Right lobe of liver (tissue), 6 donors: Measurements from ENCODE around the gene VCAM1. TPM values are rescaled to one million over a fixed set of nuclear protein-coding genes. Genes with fewer than 3 reads are reported as not detected.

Source experiments
- ATAC-seq, 4 donors: fragments of 200-7000 bp; cut with Tn5 transposase; one replicate each; pipeline ENCODE4 v1.9.1; 2020; ENCODE audit warnings: mild to moderate bottlenecking in 4 of 4, moderate library complexity in 4 of 4
- DNase-seq, 3 donors: peaks; one replicate each; pipeline ENCODE4 v3.0.0-alpha.2; 2020
- H3K27ac ChIP-seq, 3 donors: fragments of 200-600 bp; one replicate each; pipeline ENCODE4 v1.8.0; 2022
- H3K27me3 ChIP-seq, 2 donors: fragments of 200-600 bp; one replicate each; pipeline ENCODE4 v1.8.0; 2022
- H3K36me3 ChIP-seq, 4 donors: fragments of 200-600 bp; sonication (generic) in 1 of 4; one replicate each; pipeline versions ENCODE4 v1.5.1 to v1.8.0; 2017 to 2022; ENCODE audit warnings: control low read depth in 1 of 4
- H3K4me1 ChIP-seq, 4 donors: fragments of 200-600 bp; sonication (generic) in 1 of 4; one replicate each; pipeline versions ENCODE4 v1.5.1 to v1.8.0; 2017 to 2022; ENCODE audit warnings: control low read depth in 1 of 4
- H3K4me3 ChIP-seq, 3 donors: fragments of 200-600 bp; one replicate each; pipeline ENCODE4 v1.8.0; 2022
- H3K9me3 ChIP-seq, 4 donors: fragments of 200-600 bp; sonication (generic) in 1 of 4; one replicate each; pipeline versions ENCODE4 v1.5.1 to v1.8.0; 2017 to 2022; ENCODE audit warnings: control low read depth in 1 of 4
- CTCF ChIP-seq, 4 donors: fragments of 200-600 bp in 3 of 4; fragments of 450-650 bp in 1 of 4; IDR thresholded peaks; one replicate each; pipeline versions ENCODE4 v1.5.1 to v1.8.0; 2016 to 2022; ENCODE audit warnings: antibody characterized with exemption in 4 of 4, mild to moderate bottlenecking in 2 of 4
- POLR2A ChIP-seq: fragments of 450-650 bp; IDR thresholded peaks from one replicate; pipeline ENCODE4 v1.6.1; 2017; ENCODE audit warnings: antibody characterized with exemption, mild to moderate bottlenecking
- WGBS: methylation state at CpG from one replicate; pipeline ENCODE4 v1.1.6; 2018; ENCODE audit warnings: low coverage, low lambda C conversion rate; ENCODE audit not compliant: insufficient coverage; ENCODE audit errors: missing lambda C conversion rate; 5-methylcytosine and 5-hydroxymethylcytosine counted together
- intact Hi-C, 2 donors: fragments of 100-400 bp; cut with DNase I; formaldehyde crosslinking; loops; one replicate each; pipeline versions ENCODE4 v1.11.2 to v1.14.1; 2022
- total RNA-seq, 6 experiments: library from RNA; depleted of rRNA in 2 of 6; stranded (reverse); fragments of >200 nt in 2 of 6; fragmentation: NEBNext Ultra II Directional in 3 of 6; extraction: Animal tissue kit (Norgen Biotek cat#: 25700) in 3 of 6; gene quantifications; one replicate each; pipeline versions ENCODE4 v1.1.0 to v1.2.4, GENCODE V29; 2016 to 2023
- donor health status: DM: no; HTN: yes; CAD: no.
- donor health status: DM: no; HTN: no; CAD: no.
- donor health status: DM: no; HTN: no; CAD: no.
- donor health status: DM: no; HTN: yes; CAD: no.
- donor health status: DM: no; HTN: yes; CAD: no.

Gene VCAM1
- total RNA-seq, 6 experiments from 2014 or later = 2.5 to 17.4 (median 11.2) TPM

DNA sequence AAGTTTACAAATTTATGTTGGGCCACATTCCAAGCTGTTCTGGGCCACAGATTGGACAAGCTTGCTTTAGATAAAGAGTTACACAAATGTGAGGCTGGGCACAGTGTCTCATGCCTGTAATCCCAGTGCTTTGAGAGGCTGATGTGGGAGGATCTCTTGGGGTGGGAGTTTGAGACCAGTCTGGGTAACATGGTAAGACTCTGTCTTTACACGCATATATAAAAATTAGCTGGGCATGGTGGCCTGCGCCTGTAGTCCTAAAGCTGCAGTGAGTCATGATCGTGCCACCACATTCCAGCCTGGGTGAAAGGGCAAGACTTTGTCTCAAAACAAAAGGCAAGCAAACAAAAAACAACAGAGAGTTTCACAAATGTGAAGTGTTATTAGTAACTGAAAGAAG is 5.9 kb upstream of the VCAM1 start:
- no peaks in the 10 kb centered on the region for H3K27me3 ChIP-seq
- peaks cover 0 to 9% (median 0%) of the 10 kb centered on the region in 4 donors for H3K4me1 ChIP-seq
- no peaks in the 10 kb centered on the region for H3K36me3 ChIP-seq
- TF ChIP-seq CTCF (IDR thresholded peaks at IDR 0.05) (no peak), POLR2A (no peak)
- DNase-seq (no peak), ATAC-seq (peak in 1 of 4 donors; percentile 32)
- WGBS = 71% methylated on average over 3 of the region's 3 CpGs
- intact Hi-C loops = no loop called here
- H3K27ac ChIP-seq = no peak overlapping the region
- H3K4me3 ChIP-seq = no peak overlapping the region
- no peaks in the 10 kb centered on the region for H3K9me3 ChIP-seq

DNA sequence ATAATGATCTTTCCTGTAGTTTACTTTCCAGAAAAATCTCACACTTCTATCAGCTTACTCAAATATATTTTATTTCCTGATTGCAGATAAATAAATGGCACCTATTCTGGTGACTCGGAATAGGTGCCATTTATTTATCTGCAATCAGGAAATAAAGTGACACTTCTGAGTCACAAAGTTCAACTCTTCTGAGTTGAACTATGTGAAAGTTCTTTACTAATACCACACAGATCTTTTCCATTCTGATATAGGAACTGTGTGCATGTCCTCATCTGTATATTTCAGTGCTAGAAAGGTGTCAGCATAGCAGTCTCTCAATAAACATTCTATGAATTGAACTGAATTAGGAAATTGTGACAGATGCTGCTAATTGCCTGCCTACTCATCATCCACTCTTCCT is 4.9 kb upstream of the VCAM1 start:
- intact Hi-C loops = no loop called here
- ATAC-seq (peak in 3 of 4 donors; percentile 22 to 84 (median 33)), DNase-seq (no peak)
- WGBS = 20% methylated on average over 1 of the region's 1 CpG
- H3K27me3 ChIP-seq = no peaks in the 10 kb centered on the region
- no peaks in the 10 kb centered on the region for H3K36me3 ChIP-seq
- no peak overlapping the region for H3K27ac ChIP-seq
- TF ChIP-seq POLR2A (no peak), CTCF (IDR thresholded peaks at IDR 0.05) (no peak)
- H3K9me3 ChIP-seq = no peaks in the 10 kb centered on the region
- H3K4me3 ChIP-seq = no peak overlapping the region
- peaks cover 0 to 9% (median 0%) of the 10 kb centered on the region in 4 donors for H3K4me1 ChIP-seq

DNA sequence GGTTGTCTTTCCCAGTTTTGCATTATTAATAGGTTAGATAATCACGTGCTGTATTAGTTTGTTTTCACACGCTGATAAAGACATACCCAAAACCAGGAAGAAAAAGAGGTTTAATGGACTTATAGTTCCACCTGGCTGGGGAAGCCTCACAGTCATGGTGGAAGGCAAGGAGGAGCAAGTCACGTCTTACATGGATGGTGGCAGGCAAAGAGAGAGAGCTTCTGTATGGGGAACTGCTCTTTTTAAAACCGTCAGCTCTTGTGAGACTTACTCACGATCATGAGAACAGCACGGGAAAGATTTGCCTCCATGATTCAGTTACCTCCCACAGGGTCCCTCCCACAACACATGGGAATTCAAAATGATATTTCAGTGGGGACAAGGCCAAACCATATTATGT is 2.3 kb upstream of the VCAM1 start:
- Histone ChIP-seq H3K27ac (no peak overlapping the region), H3K9me3 (no peaks in the 10 kb centered on the region), H3K4me3 (no peak overlapping the region), H3K27me3 (no peaks in the 10 kb centered on the region), H3K36me3 (no peaks in the 10 kb centered on the region), H3K4me1 (peaks cover 0 to 7% (median 2%) of the 10 kb centered on the region in 4 donors)
- intact Hi-C loops = no loop called here
- no peak for DNase-seq
- TF ChIP-seq POLR2A (no peak), CTCF (IDR thresholded peaks at IDR 0.05) (no peak)
- 71% methylated on average over 6 of the region's 6 CpGs for WGBS
- ATAC-seq = no peak

GRCh38 chr1:100718581-100718980 is 961 bp upstream of the VCAM1 start:
- Histone ChIP-seq H3K4me1 (peaks cover 0 to 21% (median 2%) of the 10 kb centered on the region in 4 donors), H3K4me3 (no peak overlapping the region), H3K27me3 (no peaks in the 10 kb centered on the region), H3K9me3 (no peaks in the 10 kb centered on the region), H3K36me3 (no peaks in the 10 kb centered on the region), H3K27ac (no peak overlapping the region)
- TF ChIP-seq CTCF (IDR thresholded peaks at IDR 0.05) (no peak), POLR2A (no peak)
- WGBS = 46% methylated on average over 4 of the region's 4 CpGs
- intact Hi-C loops = no loop called here
- DNase-seq = no peak
- peak in 3 of 4 donors; percentile 26 to 49 (median 40) for ATAC-seq

- Histone ChIP-seq H3K9me3 (no peaks in the 10 kb centered on the region), H3K4me1 (peaks cover 0 to 26% (median 2%) of the 10 kb centered on the region in 4 donors), H3K4me3 (peak overlapping the region; percentile 7 to 30 (median 19)), H3K27ac (no peak overlapping the region), H3K36me3 (no peaks in the 10 kb centered on the region), H3K27me3 (no peaks in the 10 kb centered on the region)
- DNase-seq (no peak), ATAC-seq (no peak)
- WGBS = 16% methylated on average over 3 of the region's 3 CpGs
- intact Hi-C loops = no loop called here
- TF ChIP-seq POLR2A = no peak
- TF ChIP-seq CTCF (IDR thresholded peaks at IDR 0.05) = no peak
These were observed 559 bp downstream of the VCAM1 start for GRCh38 chr1:100720101-100720500.
